RKO (cell line): ENCODE data around the gene HSD17B10.
A peak's percentile ranks its signal among the peaks of the same experiment; 100 is the strongest.
"Not testable (repeated sequence)": the region's sequence is repeated elsewhere in the genome, so short reads cannot be mapped to it uniquely, and the experiment has no call there.

Source experiments
- DNase-seq: peaks from one replicate; pipeline ENCODE4 v3.0.0-alpha.2; 2016; ENCODE audit warnings: low spot score

The HSD17B10 gene

DNA sequence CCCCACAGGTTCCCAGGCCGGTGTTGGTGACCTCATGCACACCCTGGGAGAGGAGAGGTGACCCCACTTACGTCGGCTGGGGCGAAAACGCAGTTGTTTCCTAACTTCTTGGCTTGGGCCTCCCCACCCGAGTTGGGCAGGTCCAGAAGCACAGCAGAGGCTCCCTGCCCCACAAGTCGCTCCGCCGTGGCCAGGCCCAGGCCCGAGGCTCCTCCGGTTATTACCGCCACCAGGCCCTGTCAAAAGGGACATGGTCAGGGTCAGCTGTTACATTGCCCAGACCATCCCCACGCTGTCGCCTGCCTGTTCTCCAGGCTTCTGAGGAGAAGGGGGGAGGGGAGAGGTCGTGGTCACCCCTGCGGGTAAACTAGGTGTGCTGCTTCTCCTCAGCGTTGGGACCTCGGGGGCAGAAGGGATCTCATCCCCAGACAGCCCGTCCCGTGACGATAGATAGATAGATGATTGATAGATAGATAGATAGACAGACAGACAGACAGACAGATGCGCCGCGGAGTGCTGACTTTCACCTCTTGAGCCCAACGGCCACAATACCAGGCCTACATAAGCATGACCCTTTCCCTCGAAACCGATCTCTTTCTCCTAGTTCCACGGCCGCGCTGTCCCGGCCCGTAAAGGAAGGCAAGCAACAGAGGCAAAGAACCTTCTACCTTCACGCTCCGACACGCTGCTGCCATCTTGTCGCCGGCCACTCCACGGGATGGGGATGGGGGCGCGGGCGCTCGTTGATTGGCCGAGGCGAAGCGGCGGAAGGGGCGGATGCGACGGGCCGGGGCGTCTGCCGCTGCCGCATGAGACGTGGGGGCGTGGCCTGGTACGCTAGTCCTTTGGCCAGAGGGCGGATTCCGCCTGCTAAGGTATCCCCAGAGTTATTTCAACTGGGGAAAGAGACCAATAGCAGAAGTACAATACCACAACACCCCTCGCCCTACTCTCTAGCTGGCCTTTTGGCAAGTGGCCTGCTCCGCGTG lies at the start of gene HSD17B10:
Gene HSD17B10, minus strand, starts transcription at position 720 of the 989 bp plus-strand sequence. Its CDS starts 25 bp downstream, at position 695.
- peak; percentile 85 for DNase-seq

DNA sequence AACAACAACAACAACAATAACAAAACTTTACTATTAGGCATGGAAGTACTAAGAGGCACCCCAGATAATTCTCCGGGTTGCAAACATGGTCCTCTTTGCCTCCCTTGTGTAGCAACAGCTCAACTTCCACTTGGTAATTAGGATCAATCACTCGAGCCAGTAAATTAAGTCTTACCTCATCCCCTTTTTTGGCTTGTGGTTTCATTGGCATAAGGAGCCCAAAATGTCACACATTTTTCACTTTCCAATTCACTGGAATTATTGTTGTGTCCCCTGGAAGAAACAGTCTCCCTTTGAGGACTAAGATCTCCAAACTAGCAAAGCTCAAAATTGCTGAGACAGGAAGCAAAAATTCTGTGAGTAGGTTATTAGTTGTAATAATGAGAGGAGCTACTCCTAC lies 49.2 kb upstream of the HSD17B10 start:
- no peak for DNase-seq

DNA sequence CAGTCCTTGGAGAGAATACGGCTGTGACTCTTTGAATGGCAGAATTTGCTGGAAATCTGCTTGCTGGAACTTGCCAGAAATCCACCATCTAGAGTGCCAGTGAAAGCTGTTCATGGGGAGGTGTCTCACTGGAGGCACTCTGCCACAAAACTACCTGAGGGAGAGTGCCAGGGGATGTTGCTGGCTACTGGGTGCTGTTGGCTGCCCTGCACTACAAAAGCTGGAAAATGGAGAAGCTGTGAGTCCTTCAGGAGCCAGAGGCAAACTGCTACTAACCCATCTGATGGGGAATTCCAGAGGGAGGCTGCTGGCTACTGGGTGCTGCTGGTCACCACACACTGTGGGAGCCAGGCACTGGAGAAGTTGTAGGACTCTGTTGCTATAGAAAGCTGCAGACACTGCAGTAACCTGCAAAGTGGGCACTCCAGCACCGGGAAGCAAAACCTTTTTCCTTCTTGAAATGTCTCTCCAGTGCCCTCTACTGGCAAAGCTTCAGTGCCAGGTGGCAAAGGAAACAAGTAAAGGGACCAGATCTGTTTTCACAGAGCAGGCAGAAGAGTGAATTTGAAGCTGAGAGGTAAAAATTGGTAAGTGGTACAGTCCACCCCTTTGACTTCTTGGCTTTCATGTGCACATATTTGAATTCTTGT lies 47.8 kb upstream of the HSD17B10 start:
- peak; percentile 63 for DNase-seq

DNA sequence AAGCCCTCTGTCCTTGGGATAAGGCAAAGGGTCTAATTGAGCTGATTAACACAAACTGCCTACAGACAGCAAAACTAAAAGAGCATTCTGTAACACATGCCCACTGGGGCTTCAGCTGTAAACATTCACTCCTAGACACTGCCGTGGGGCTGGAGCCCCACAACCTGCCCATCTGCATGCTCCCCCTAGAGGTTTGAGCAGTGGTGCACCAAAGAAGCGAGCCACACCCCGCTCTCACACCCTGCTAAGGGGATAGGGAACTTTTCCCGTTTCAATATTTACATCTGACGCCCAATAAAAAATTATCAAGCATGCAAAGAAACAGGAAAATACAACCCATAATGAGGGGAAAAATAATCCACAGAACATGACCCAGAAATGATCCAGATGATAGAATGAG lies 46.9 kb upstream of the HSD17B10 start:
- DNase-seq, result no peak

DNA sequence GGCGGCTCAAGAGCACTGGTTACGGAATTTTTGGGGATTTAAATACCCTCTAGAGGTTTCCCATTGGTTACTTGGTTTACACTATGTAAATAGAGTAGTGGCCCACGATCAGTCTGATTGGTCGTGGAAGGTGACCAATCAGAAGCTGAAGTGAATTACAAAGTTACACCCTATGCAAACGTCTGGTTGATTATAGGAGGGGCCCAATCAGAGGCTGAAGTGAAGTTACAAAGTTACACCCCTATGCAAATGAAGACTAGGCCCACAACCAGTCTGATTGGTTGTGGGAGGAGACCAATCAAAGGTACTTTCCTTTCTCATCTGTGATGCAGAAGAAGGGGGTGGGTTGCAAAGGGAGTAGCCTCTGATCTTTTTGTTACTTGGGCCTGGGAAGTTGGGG lies 45.1 kb upstream of the HSD17B10 start:
- peak; percentile 48 for DNase-seq

DNA sequence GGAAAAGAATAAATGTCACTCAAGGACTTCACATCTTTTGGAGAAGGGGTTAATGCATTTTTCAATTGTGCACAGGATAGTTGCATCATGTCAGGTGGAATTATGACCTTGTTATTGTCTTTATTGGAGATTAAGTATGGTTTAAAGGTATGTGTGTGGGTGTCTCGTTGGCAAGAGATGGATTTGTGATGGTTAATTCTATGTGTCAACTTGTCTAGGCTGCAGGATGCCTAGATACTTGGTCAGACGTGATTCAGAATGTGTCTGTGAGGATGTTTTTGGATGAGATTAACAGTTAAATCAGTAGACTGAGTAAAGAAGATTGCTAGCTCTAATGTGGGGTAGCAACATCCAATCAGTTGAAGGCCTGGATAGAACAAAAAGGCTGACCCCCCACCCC lies 42.2 kb upstream of the HSD17B10 start:
- peak; percentile 63 for DNase-seq

DNA sequence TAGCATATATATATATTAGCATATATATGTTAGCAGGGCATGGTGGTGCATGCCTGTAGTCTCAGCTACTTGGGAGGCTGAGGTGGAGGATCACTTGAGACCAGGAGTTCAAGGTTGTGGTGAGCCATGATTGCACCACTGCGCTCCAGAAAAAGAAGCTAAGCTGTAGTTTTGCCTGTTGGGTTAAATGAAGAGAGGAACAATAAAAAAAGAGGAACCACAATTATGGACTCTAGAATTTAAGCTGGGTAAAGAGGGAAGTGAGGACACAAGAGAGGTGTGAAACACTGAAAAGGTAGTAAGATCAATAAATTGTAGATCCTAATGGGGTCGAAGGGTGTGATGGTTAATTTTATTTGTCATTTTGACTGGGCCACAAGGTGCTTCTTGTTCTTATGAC lies 40.5 kb upstream of the HSD17B10 start:
- no peak for DNase-seq

DNA sequence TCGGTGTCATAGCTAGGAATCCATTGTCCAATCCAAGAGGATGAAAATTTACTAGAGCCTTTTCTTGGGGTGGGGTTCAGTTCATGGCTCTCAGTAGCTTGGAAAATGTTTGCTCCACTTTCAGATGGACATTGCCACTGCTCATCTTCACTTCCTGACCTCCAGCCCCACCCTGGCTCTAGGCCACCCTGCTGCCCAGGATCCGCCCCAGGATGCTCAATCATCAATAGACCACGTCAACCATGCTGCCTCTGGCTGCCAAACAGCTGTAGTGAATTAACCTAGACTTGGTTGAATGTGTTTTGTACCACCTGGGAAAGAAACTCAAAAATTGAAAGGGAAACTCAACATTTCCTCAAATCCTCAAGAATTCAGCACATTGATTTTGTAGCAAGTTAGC lies 37.2 kb upstream of the HSD17B10 start:
- no peak for DNase-seq

DNA sequence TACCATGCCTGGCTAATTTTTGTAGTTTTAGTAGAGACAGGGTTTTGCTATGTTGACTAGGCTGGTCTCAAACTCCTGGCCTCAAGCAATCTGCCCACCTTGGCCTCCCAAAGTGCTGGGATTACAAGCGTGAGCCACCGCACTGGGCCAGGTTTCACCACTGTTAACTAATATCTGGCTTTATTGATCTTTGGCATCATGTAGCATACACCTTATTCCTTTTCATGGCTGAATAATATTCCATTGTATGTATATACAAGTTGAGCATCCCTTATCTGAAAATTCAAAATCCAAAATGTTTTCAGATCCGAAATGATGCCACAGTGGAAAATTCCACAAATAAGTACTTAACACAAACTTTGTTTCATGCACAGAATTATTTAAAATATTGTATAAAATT lies 34.5 kb upstream of the HSD17B10 start:
- DNase-seq, result not testable (repeated sequence)

DNA sequence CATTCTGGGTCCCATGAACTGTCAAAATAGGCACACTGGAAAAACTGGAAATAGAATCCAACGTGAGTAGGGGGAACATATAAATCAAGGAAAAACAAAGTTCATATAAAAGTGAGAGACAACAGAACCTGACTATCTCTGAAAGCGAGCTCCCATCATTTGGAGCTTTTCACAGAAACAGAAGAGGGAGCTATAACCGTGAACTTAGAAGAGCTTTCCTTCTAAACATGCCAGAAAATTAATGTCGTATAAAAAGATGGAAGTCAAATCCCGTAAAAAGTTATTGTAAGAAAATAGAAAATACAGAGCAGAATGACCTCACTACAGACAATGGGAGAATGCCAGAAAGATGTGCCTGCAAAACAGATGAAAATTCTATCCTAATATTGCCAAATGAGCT lies 23.9 kb upstream of the HSD17B10 start:
- DNase-seq, result no peak

DNA sequence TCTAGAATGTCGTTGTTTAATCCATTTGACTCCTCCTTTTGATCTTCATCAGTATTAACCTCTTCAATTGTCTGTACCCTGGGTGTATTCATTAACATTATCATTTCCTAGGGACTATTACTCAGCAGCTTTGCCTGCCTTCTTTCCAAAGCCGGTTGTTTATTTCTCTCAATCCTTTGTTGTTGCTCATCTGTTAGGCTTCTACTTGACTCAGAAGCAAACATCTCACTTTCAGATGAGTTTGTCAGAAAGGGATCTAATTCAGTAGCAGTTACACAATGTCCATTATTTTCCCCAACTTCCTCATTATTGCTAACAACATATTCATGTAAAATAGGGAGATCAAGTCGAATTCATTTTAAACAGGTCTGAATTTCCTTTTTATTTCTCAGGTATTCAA lies 22.1 kb upstream of the HSD17B10 start:
- no peak for DNase-seq

DNA sequence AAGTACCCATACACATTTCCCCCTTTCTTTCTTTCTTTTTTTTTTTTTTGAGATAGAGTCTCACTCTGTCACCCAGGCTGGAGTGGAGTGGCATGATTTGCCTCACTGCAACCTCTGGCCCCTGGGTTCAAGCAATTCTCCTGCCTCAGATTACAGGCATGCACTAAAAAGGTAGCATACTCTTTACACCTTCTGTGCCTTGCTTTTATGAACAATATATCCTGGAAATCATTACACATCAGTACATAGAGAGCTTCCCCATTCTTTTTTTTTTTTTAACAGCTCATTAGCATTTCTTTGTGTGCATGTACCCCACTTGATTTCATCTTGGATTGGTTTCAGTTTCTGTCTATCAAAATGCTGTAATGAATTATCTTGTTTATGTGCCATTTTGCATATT lies 18.6 kb upstream of the HSD17B10 start:
- no peak for DNase-seq

DNA sequence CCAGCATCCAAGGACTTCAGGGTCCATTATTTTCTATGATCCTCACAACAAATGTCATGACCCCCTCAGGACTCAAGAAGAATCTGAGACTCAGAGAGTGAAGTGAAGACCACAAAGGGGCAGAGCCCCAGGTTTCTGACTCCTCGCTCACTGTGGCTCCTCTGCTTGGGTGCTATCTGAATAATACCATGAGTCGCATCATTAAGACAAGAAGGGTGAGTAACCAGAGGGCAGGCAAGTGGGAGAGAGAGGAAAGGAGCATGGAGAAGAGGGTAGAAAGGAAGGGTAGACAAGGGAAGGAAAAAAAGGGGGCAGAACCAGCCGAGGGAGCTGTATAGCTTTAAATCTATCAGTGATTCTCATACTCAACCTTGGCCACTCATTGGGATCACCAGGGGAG lies 15.5 kb upstream of the HSD17B10 start:
- DNase-seq, result no peak

DNA sequence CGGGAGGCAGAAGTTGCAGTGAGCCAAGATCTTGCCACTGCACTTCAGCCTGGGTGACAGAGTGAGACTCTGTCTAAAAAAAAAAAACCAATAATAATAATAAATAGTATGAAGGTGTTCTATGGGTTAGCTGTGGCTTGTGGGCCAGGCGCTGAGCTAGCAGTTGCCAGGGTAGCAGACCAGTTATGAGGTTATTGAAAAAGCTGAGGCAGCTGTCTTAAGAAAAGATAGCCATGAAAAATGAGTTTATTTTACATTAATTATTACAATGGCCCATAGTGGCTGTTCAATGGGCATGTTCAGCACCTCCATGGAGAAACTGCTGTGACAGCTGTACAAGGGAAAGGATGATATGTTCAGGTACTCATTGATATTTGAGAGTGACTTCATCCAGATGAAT lies 13.3 kb upstream of the HSD17B10 start:
- no peak for DNase-seq

DNA sequence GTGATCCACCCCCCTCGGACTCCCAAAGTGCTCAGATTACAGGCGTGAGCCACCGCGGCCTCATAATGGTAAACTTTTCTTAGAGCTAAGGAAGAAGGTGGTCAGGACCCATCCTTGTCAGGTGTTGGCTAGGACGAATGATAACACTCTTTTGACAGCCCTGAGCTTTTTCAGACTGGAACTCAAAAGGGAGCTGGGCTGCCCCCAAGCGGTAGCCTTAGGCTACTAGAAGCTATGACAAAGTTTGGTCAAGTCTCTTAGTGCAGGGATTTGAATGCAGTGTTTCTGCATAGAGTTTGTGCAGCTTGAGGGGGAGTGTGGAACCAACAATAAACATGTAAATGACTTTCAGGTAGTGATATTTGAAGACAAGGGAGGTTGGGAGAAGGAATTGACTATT lies 11.8 kb upstream of the HSD17B10 start:
- DNase-seq, result peak; percentile 60

DNA sequence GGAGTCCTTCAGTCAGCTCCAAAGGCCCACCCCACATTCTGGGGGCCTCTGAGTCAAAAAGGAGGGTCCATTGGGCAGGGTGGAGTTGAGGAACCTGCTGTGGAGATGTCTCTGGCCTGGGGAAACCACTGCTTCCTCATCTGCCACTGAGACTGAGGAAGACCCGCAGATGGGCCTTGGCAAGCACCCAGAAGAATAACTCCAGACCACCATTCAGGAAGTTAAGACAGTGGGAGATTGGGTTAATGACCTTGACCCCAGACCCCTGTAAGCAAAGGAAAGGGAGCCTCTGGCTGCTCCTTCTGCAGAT lies 8.1 kb upstream of the HSD17B10 start:
- no peak for DNase-seq

DNA sequence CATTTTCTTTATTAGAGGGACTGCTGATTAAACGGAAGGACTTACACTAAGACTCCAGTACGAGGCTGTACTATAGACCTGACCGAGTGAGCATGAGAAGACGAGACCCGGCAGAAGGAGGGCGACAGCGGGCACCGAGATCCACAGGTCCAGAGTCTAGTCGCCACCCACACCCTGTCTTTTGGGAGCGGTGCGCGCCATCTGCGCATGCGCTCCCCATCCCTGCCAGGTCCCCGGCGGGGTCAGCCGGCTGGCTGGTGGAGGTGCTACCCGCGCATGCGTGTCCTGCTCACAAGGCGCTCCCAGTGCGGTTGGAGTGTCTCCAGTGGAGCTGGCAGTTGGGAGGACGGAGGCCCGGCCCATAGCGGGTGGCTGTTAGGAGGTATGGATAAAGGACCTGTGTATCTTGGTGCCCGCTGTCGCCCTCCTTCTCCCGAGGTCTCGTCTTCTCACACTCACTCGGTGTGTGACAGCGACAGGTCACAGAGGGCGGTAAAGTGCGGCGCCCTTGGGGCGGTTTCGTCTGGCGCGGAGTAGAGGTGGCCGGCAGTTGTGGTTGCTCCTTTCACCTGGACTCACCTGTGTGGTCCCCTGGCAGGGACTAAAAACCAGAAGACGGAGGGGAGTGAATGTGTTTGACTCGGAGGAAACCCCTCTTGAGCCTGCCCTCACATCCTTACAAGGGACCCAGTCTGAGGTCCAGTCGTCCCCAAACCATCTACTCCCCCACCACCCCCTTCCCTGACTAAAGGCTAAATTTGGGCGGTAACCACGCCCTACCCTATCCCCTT lies 7.6 kb upstream of the HSD17B10 start:
- DNase-seq, result peak; percentile 87

DNA sequence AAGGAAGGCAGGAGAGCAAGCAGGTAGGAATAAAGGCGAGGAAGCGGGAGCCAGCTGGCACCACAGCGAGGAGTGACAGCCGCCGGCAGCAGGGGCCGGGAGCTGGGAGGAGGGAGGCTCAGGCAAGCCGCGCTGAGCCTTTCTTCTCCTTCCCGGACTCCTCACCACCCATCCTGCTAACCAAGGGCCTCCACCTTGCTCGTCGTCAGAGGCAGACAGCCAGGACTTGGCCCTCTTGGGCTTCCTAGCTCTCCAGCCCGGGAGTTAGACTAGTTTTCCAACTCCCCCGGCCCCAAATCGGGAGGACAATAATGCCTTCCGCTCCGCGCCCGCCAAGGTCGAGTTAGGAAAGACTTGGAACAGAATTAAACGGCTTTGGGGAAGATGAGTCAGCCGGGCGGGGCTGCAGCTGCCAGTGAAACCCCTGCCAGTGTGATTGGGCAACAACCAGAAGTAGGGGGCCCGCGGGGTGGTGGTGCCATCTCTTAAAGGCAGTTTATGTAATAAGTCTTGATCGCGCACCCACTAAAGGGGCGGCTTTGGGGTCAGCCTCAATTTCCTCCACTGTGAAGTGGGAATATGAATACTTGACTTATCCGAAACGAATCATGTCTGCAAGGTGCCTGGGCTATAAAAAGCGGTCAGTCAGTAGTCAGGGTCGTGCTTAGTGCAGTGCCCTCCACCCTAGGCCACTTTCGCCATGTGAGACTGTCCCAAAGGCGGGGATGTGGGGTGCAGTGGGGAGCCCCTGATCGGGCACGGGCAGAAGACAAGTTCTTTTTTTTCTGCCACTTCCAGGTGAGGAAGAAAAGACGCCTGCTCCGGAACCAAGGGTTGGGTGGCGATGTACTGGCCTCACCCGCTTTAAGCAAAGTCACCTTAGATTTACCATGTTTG lies 6.7 kb upstream of the HSD17B10 start:
- DNase-seq, result peak; percentile 81

DNA sequence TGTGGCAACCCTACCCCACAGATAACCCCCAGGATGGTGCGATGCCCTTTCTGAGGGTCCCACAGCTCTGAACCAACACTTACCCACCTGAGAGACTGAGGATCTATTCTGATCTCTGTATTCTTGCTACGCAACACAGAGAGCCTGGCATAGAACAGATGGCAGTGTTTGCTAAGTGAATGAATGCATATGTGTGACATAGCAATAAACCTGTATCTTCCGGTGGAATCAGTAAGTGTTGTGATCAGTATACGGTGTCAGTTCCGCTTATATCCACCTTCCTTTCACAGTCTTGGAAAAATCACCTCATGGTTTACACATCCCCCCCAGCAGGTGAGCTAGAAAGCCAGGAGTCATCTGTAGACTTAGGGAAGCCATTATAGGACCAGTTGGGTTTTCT lies 5.9 kb upstream of the HSD17B10 start:
- peak; percentile 51 for DNase-seq

DNA sequence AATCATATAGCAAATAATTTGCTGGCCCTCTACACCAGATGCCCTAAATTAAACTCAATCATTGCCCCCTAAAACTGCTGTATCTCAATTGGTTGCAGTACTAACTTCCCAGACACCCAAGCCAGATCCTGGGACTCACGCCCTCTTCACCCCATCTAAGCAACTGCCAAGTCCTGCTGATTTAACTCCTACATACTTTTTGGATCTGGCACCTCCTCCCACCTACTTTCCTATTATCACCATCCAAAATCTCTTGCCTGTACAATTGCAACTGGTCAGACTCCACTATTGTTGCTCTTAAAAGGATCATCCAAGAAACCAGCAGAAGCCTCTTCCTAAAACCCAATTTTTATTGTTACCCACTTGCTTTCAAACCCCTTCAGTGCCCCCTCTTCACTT lies 4.7 kb upstream of the HSD17B10 start:
- DNase-seq, result no peak

DNA sequence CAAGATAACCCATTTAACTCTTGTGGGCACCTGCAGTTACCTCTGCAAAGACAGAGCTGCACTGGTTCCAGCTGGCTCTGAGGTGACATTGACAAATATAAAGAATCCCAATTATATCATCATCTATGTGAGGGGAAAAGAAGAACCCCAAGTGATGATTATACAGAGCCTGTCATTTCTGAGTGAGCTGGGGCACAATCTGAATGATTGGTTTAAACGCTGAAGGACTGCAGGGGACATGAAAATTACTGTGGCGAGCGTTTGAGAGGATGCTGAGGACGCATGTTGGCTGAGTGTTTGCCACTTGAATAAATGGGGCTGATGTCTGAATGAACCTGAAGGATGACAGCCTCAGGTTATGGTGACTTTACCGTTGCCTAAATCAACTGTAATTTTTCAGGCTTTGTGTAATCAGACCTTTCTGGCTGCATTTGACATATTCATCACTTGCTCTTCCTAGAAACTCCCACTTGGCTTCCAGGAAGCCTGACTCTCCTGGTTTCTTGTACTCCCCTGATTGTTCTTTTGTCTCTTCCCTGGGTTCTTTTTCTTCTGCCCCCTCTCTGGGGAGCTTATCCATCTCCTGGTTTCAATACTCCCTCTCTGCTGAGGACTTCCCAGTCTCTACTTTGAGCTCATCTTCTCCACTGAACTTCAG lies 4.1 kb upstream of the HSD17B10 start:
- DNase-seq, result no peak
